Activated T-helper 1 cell treated with anti-CD3 and anti-CD28 coated beads, Interleukin-12 subunit alpha, Interleukin-12 subunit beta, Interleukin-2, Interleukin-4 antibody, amounts not matched to agents 30 ng/mL and 10 ng/mL and 1 ng/mL, durations not matched to agents 14 hours and 24 hours and 36 hours (primary cell): ENCODE measurements around the gene GRM7. TPM values are rescaled to one million over a fixed set of nuclear protein-coding genes. Genes with fewer than 3 reads are reported as not detected.

Experiments used
- DNase-seq: peaks from one replicate; pipeline ENCODE4 v3.0.0; 2021; ENCODE audit warnings: low spot score
- H3K27ac Mint-ChIP-seq: one replicate; pipeline ENCODE4 v1.8.0; 2021; ENCODE audit warnings: mild to moderate bottlenecking, mixed read lengths
- H3K27me3 Mint-ChIP-seq: one replicate; pipeline ENCODE4 v1.8.0; 2022; ENCODE audit warnings: mild to moderate bottlenecking, moderate library complexity, mixed read lengths; ENCODE audit not compliant: insufficient read depth
- H3K36me3 Mint-ChIP-seq: one replicate; pipeline ENCODE4 v1.8.0; 2021; ENCODE audit warnings: low read depth, mixed read lengths
- H3K4me1 Mint-ChIP-seq: one replicate; pipeline ENCODE4 v1.8.0; 2021; ENCODE audit warnings: low read depth, mixed read lengths
- H3K4me3 Mint-ChIP-seq: one replicate; pipeline ENCODE4 v1.8.0; 2021; ENCODE audit warnings: mild to moderate bottlenecking, moderate library complexity, mixed read lengths
- H3K9me3 Mint-ChIP-seq: one replicate; pipeline ENCODE4 v1.8.0; 2021; ENCODE audit warnings: mixed read lengths
- intact Hi-C: fragments of 100-400 bp; cut with micrococcal nuclease; formaldehyde crosslinking; loops from one replicate; pipeline ENCODE4 v1.15.1; 2024
- total RNA-seq: library from RNA; stranded (reverse); gene quantifications from 2 replicates; pipeline ENCODE4 v1.2.3, GENCODE V29; 2022

GRM7 gene
- total RNA-seq, 1 donor from 2014 or later = not detected

- Mint-ChIP-seq H3K27me3 (no peaks in the 10 kb centered on the region), H3K36me3 (no peaks in the 10 kb centered on the region), H3K27ac (no peak overlapping the region), H3K9me3 (no peaks in the 10 kb centered on the region), H3K4me3 (no peak overlapping the region), H3K4me1 (no peaks in the 10 kb centered on the region)
- DNase-seq = no peak
- intact Hi-C loops = no loop called here
Measured at GRCh38 chr3:7095116-7095515, 234.2 kb downstream of the GRM7 start.

DNA sequence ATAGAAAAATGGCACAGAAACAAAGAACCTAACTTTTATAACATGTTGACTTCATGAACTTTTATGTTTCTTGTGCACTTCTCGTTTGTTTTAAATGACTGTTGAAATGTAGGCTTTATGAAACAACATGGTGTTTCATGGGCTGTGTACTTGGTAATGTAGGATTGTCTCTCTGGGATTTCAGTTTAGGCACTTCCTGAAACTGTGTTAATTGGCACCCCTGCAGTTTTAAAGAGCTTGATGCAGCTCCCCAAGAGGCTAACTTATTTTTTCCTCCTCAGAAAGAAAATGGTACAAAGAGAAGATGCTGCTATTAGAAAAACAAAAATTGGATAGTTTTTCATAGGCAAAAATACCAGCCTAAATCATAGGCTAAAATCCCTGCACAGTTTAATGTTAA, 239.2 kb downstream of the GRM7 start:
- no peak for DNase-seq
- Mint-ChIP-seq H3K4me1 (no peaks in the 10 kb centered on the region), H3K27me3 (no peaks in the 10 kb centered on the region), H3K36me3 (no peaks in the 10 kb centered on the region), H3K4me3 (no peak overlapping the region), H3K27ac (no peak overlapping the region), H3K9me3 (peaks cover 12% of the 10 kb centered on the region)
- intact Hi-C loops = no loop called here

GRCh38 chr3:7106635-7107034, 245.7 kb downstream of the GRM7 start:
- no peaks in the 10 kb centered on the region for H3K27me3 Mint-ChIP-seq
- H3K27ac Mint-ChIP-seq = no peak overlapping the region
- H3K4me1 Mint-ChIP-seq = no peaks in the 10 kb centered on the region
- intact Hi-C loops = no loop called here
- H3K9me3 Mint-ChIP-seq = peaks cover 12% of the 10 kb centered on the region
- no peaks in the 10 kb centered on the region for H3K36me3 Mint-ChIP-seq
- H3K4me3 Mint-ChIP-seq = no peak overlapping the region
- DNase-seq = no peak

GRCh38 chr3:7112523-7113056, 251.7 kb downstream of the GRM7 start:
- intact Hi-C loops = no loop called here
- no peak overlapping the region for H3K4me3 Mint-ChIP-seq
- no peaks in the 10 kb centered on the region for H3K27me3 Mint-ChIP-seq
- H3K36me3 Mint-ChIP-seq = no peaks in the 10 kb centered on the region
- no peaks in the 10 kb centered on the region for H3K4me1 Mint-ChIP-seq
- no peak overlapping the region for H3K27ac Mint-ChIP-seq
- DNase-seq = no peak
- no peaks in the 10 kb centered on the region for H3K9me3 Mint-ChIP-seq

DNA sequence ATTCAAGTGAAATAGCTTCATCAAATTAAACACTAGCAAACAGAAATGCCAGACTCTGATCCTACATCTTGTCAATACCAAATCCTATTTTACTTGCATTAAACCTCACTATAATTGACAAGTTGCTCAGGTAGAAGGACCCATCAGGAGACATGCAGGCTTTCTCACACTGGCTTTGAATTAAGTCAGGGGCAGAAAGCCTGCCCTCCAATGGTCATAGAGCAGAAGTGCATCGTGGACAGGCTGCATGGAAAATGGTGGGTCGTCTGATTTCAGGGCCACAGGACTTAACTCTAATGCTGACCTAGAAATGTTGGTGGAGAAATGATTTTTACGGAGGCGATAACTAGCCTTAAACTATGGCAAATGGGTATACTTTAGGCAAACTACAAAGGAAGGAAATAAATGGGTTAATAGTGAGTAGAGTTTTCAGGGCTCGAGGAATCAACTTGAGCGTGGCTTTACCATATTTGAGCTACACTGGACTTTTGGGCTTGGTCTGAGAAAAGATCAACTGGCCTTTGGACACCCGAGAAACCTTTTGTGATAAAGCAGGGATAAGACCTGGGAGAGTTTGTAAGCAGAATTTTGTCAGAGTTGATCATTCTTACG, 283.9 kb downstream of the GRM7 start:
- no peak for DNase-seq
- intact Hi-C loops = no loop called here
- no peaks in the 10 kb centered on the region for H3K36me3 Mint-ChIP-seq
- no peaks in the 10 kb centered on the region for H3K27me3 Mint-ChIP-seq
- H3K4me1 Mint-ChIP-seq = no peaks in the 10 kb centered on the region
- no peak overlapping the region for H3K4me3 Mint-ChIP-seq
- no peak overlapping the region for H3K27ac Mint-ChIP-seq
- no peaks in the 10 kb centered on the region for H3K9me3 Mint-ChIP-seq

GRCh38 chr3:7146529-7146928, 285.6 kb downstream of the GRM7 start:
- Mint-ChIP-seq H3K27me3 (no peaks in the 10 kb centered on the region), H3K9me3 (no peaks in the 10 kb centered on the region), H3K4me1 (no peaks in the 10 kb centered on the region), H3K27ac (no peak overlapping the region), H3K4me3 (no peak overlapping the region), H3K36me3 (no peaks in the 10 kb centered on the region)
- intact Hi-C loops = no loop called here
- DNase-seq = no peak

GRCh38 chr3:7158516-7158915, 297.6 kb downstream of the GRM7 start:
- Mint-ChIP-seq H3K36me3 (no peaks in the 10 kb centered on the region), H3K4me1 (no peaks in the 10 kb centered on the region), H3K27me3 (no peaks in the 10 kb centered on the region), H3K27ac (no peak overlapping the region), H3K9me3 (peaks cover 3% of the 10 kb centered on the region), H3K4me3 (no peak overlapping the region)
- DNase-seq = no peak
- intact Hi-C loops = no loop called here

- Mint-ChIP-seq H3K27me3 (no peaks in the 10 kb centered on the region), H3K9me3 (peaks cover 3% of the 10 kb centered on the region), H3K4me1 (no peaks in the 10 kb centered on the region), H3K4me3 (no peak overlapping the region), H3K36me3 (no peaks in the 10 kb centered on the region), H3K27ac (no peak overlapping the region)
- intact Hi-C loops = no loop called here
- DNase-seq = no peak
Measured at GRCh38 chr3:7160689-7161088, 299.8 kb downstream of the GRM7 start.

DNA sequence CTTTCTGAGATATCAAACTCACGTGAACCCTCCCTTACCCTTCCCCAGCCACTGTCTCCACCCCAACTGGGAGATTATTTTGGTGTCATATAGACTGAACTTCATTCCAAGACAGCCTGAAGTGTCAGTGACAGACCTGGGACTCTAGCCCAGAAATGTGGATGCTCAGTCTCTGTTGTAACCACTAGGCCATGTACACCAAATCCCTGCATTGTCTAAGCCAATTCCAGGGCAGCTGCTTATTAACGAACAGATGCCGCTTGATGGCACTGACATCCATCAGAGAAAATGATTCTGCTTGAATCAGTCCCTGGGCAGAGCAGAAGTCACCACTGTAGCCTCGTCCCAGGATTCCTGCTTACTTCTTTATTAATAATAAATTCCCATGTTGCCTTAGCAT, 305.5 kb downstream of the GRM7 start:
- H3K27me3 Mint-ChIP-seq = no peaks in the 10 kb centered on the region
- intact Hi-C loops = no loop called here
- no peak for DNase-seq
- no peaks in the 10 kb centered on the region for H3K4me1 Mint-ChIP-seq
- no peak overlapping the region for H3K27ac Mint-ChIP-seq
- no peak overlapping the region for H3K4me3 Mint-ChIP-seq
- no peaks in the 10 kb centered on the region for H3K36me3 Mint-ChIP-seq
- H3K9me3 Mint-ChIP-seq = no peaks in the 10 kb centered on the region

DNA sequence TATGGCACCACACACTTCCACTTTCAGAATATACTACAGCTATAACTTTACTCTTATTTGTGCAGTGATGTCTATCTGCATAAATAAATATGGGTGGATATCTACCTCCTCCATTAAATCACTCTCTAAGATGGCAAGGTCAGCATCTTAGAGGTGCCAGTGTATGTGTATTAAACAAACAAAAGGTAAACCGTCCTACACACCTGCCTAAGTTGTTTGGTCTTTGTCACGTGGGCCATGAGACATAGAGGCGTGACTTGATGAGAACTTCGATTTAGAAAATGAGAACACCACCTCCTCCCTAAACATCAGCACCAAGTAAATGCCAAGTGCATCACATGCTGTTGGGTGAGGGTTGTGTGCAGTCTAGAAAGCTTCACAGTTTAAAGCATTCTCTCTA, 310.6 kb downstream of the GRM7 start:
- Mint-ChIP-seq H3K4me1 (no peaks in the 10 kb centered on the region), H3K36me3 (no peaks in the 10 kb centered on the region), H3K9me3 (no peaks in the 10 kb centered on the region), H3K4me3 (no peak overlapping the region), H3K27me3 (peaks cover 1% of the 10 kb centered on the region), H3K27ac (no peak overlapping the region)
- no peak for DNase-seq
- intact Hi-C loops = no loop called here

GRCh38 chr3:7172996-7173395, 312.1 kb downstream of the GRM7 start:
- Mint-ChIP-seq H3K36me3 (no peaks in the 10 kb centered on the region), H3K9me3 (no peaks in the 10 kb centered on the region), H3K4me3 (no peak overlapping the region), H3K27ac (no peak overlapping the region), H3K27me3 (peaks cover 1% of the 10 kb centered on the region), H3K4me1 (no peaks in the 10 kb centered on the region)
- intact Hi-C loops = no loop called here
- DNase-seq = no peak

GRCh38 chr3:7188551-7188950, 327.6 kb downstream of the GRM7 start:
- no peak for DNase-seq
- Mint-ChIP-seq H3K4me1 (no peaks in the 10 kb centered on the region), H3K27ac (no peak overlapping the region), H3K36me3 (no peaks in the 10 kb centered on the region), H3K27me3 (no peaks in the 10 kb centered on the region), H3K9me3 (peaks cover 3% of the 10 kb centered on the region), H3K4me3 (no peak overlapping the region)
- intact Hi-C loops = no loop called here

DNA sequence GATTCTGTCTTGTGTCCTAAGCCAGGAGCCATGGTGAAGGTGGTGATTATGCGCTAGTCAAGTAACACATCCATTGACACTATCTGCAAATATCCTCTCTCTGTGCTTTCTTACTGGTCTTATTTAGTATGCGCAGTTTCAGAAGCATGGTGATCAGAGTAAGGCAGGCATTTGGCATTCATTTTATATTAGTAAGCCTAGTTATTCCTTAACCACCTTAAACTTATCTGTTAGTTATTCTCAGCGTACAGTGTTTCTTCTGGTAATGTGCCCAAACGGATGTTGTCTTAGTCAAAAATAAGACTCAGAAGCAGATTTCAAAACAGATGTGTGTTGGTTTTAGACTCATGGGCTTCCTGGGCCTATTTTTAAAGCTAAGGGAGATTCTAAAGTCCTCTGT, 329.2 kb downstream of the GRM7 start:
- H3K27ac Mint-ChIP-seq = no peak overlapping the region
- no peak for DNase-seq
- no peak overlapping the region for H3K4me3 Mint-ChIP-seq
- no peaks in the 10 kb centered on the region for H3K27me3 Mint-ChIP-seq
- H3K36me3 Mint-ChIP-seq = no peaks in the 10 kb centered on the region
- no peaks in the 10 kb centered on the region for H3K4me1 Mint-ChIP-seq
- intact Hi-C loops = no loop called here
- H3K9me3 Mint-ChIP-seq = peaks cover 3% of the 10 kb centered on the region

- Mint-ChIP-seq H3K27me3 (no peaks in the 10 kb centered on the region), H3K4me1 (no peaks in the 10 kb centered on the region), H3K9me3 (no peaks in the 10 kb centered on the region), H3K4me3 (no peak overlapping the region), H3K36me3 (no peaks in the 10 kb centered on the region), H3K27ac (no peak overlapping the region)
- intact Hi-C loops = no loop called here
- no peak for DNase-seq
Measured at GRCh38 chr3:7193269-7193668, 332.4 kb downstream of the GRM7 start.
